Endothelial cell of umbilical vein (primary cell): ENCODE measurements around the gene PSORS1C1. TPM values are rescaled to one million over a fixed set of nuclear protein-coding genes. Genes with fewer than 3 reads are reported as not detected.

Source experiments
- BruUV-seq: library from RNA; stranded (reverse); fragments of 400-500 nt; replicated peaks from 2 replicates; lab custom pipeline; 2021; lab: Mats Ljungman, UMichigan
- CTCF ChIA-PET: fragments of 300-600, 350-600 bp; sonication (Branson Sonifier 250); formaldehyde crosslinking; loops from one replicate; lab custom pipeline; 2021; ENCODE audit warnings: antibody characterized with exemption, inconsistent platforms; lab: Charles Lee
- POLR2A ChIA-PET: fragments of 300-600, 350-600 bp; sonication (Branson Sonifier 250); formaldehyde crosslinking; loops from one replicate; lab custom pipeline; 2021; ENCODE audit warnings: antibody characterized with exemption, inconsistent platforms; lab: Charles Lee
- DNase-seq: peaks from one replicate; pipeline ENCODE4 v3.0.0-alpha.2; 2011; ENCODE audit warnings: low read depth, low spot score
- FAIRE-seq: peaks from 2 replicates; lab custom pipeline; 2011; peaks lifted over from hg19 to GRCh38; lab: Jason Lieb, UNC
- H2AFZ ChIP-seq: 2 replicates; pipeline ENCODE4 v1.6.0; 2012; ENCODE audit warnings: low read depth, low read length, control low read depth, inconsistent platforms
- H3K27ac ChIP-seq: 2 replicates; pipeline ENCODE4 v1.5.1; 2011; ENCODE audit warnings: low read depth, mild to moderate bottlenecking, control low read depth, low read length, moderate library complexity; ENCODE audit not compliant: insufficient read depth
- H3K27me3 ChIP-seq, 2 experiments: 2 replicates each; pipeline versions ENCODE4 v1.6.0 to v1.6.1; 2011; ENCODE audit warnings: low read length in 2 of 2, mixed read lengths in 1 of 2; ENCODE audit not compliant: control insufficient read depth in 2 of 2, insufficient read depth in 2 of 2
- H3K36me3 ChIP-seq, 2 experiments: 2 replicates in 1 of 2; 3 replicates in 1 of 2; pipeline ENCODE4 v1.5.1; 2011; ENCODE audit warnings: low read length in 2 of 2, mild to moderate bottlenecking in 1 of 2, moderate library complexity in 1 of 2; ENCODE audit not compliant: control insufficient read depth in 2 of 2, insufficient read depth in 2 of 2; ENCODE audit errors: extremely low read depth in 1 of 2
- H3K4me1 ChIP-seq: 3 replicates; pipeline ENCODE4 v1.5.1; 2011; ENCODE audit warnings: mild to moderate bottlenecking, low read length; ENCODE audit not compliant: control insufficient read depth, insufficient read depth; ENCODE audit errors: extremely low read depth
- H3K4me2 ChIP-seq: 2 replicates; pipeline ENCODE4 v1.6.1; 2011; ENCODE audit warnings: low read length, control low read depth, mixed read lengths; ENCODE audit not compliant: insufficient read depth
- H3K4me3 ChIP-seq, 3 experiments: fragments of 200-600 bp in 1 of 3; sonication (generic), shearing (Covaris generic) in 1 of 3; replicated peaks in 1 of 3; 2 replicates each; pipeline ENCODE4 v1.5.1; 2011 to 2016; ENCODE audit warnings: control low read depth in 3 of 3, low read length in 3 of 3, mild to moderate bottlenecking in 2 of 3, inconsistent platforms in 1 of 3, low read depth in 1 of 3, moderate library complexity in 1 of 3; ENCODE audit not compliant: insufficient read depth in 1 of 3
- H3K79me2 ChIP-seq: 2 replicates; pipeline ENCODE4 v1.6.0; 2012; ENCODE audit warnings: low read length, inconsistent platforms; ENCODE audit not compliant: control insufficient read depth, insufficient read depth
- H3K9ac ChIP-seq: replicated peaks from 2 replicates; pipeline ENCODE3; 2011; ENCODE audit warnings: low read length, control low read depth; ENCODE audit not compliant: insufficient read depth; ENCODE audit errors: extremely low read depth
- H3K9me1 ChIP-seq: replicated peaks from 3 replicates; pipeline ENCODE4 v1.6.0; 2011; ENCODE audit warnings: mild to moderate bottlenecking, low read length; ENCODE audit not compliant: control insufficient read depth, insufficient read depth; ENCODE audit errors: extremely low read depth
- H3K9me3 ChIP-seq: replicated peaks from 2 replicates; pipeline ENCODE4 v1.5.1; 2012; ENCODE audit warnings: low read length, inconsistent platforms; ENCODE audit not compliant: control insufficient read depth, insufficient read depth
- H4K20me1 ChIP-seq: replicated peaks from 2 replicates; pipeline ENCODE3; 2011; ENCODE audit warnings: mild to moderate bottlenecking, low read length; ENCODE audit not compliant: control insufficient read depth, insufficient read depth; ENCODE audit errors: extremely low read depth
- EZH2 ChIP-seq: IDR thresholded peaks from 2 replicates; pipeline ENCODE4 v1.6.1; 2012; ENCODE audit warnings: borderline replicate concordance, low read depth, mild to moderate bottlenecking, moderate library complexity, low read length, inconsistent platforms; ENCODE audit not compliant: severe bottlenecking
- FOS ChIP-seq: IDR thresholded peaks from 2 replicates; pipeline ENCODE4 v1.6.1; 2011; ENCODE audit warnings: mild to moderate bottlenecking, low read length, moderate library complexity, borderline replicate concordance; ENCODE audit not compliant: insufficient read depth
- GATA2 ChIP-seq: IDR thresholded peaks from 2 replicates; pipeline ENCODE4 v1.7.0; 2011; ENCODE audit warnings: low read depth, mild to moderate bottlenecking, moderate library complexity, mixed read lengths, low read length; ENCODE audit not compliant: insufficient read length, insufficient read depth
- JUN ChIP-seq: IDR thresholded peaks from 2 replicates; pipeline ENCODE4 v1.6.1; 2011; ENCODE audit warnings: borderline replicate concordance, low read depth; ENCODE audit not compliant: insufficient read length, insufficient read depth
- MYC ChIP-seq: IDR thresholded peaks from one replicate; pipeline ENCODE4 v1.6.1; 2011; ENCODE audit warnings: mild to moderate bottlenecking, low read depth, low read length
- POLR2A ChIP-seq: IDR thresholded peaks from 2 replicates; pipeline ENCODE4 v1.6.1; 2012; ENCODE audit warnings: low read depth, mild to moderate bottlenecking, control low read depth, low read length
- POLR2AphosphoS5 ChIP-seq: IDR thresholded peaks from 2 replicates; pipeline ENCODE4 v1.6.1; 2012; ENCODE audit warnings: low read depth, mild to moderate bottlenecking, control low read depth, low read length, moderate library complexity; ENCODE audit not compliant: insufficient read depth
- dilution Hi-C: fragments of 300-500 bp; cut with MboI; formaldehyde crosslinking; loops from one replicate; pipeline ENCODE4 v1.15.0; 2019; ENCODE audit warnings: low sequenced_read_pairs; ENCODE audit not compliant: extremely low pct_ligation_motif_present
- intact Hi-C: fragments of 100-400 bp; cut with micrococcal nuclease; formaldehyde crosslinking; loops from one replicate; pipeline ENCODE4 v1.10.0; 2022
- polyA plus RNA-seq, 4 experiments: library from polyadenylated mRNA; depleted of rRNA in 3 of 4; stranded (reverse) in 3 of 4; unstranded in 1 of 4; fragments of >200 nt; gene quantifications; 2 replicates each; pipeline versions ENCODE4 v1.2.1 to v1.2.3, GENCODE V29; 2011 to 2012; ENCODE audit warnings: missing spikeins in 1 of 4
- total RNA-seq: library from RNA; stranded (reverse); gene quantifications from 2 replicates; pipeline ENCODE4 v1.2.3, GENCODE V29; 2021
- TF ChIP-seq, protein P1 (sequence below), 2 donors: IDR thresholded peaks; 1 replicate in 1 of 2; 2 replicates in 1 of 2; pipeline ENCODE4 v1.5.1; 2011; ENCODE audit warnings: low read length in 2 of 2, mild to moderate bottlenecking in 2 of 2, moderate library complexity in 2 of 2, control low read depth in 1 of 2, inconsistent platforms in 1 of 2, low read depth in 1 of 2; ENCODE audit not compliant: insufficient read depth in 1 of 2; ENCODE audit errors: extremely low read depth in 1 of 2
- TF ChIP-seq, protein P2 (sequence below): IDR thresholded peaks from 2 replicates; pipeline ENCODE4 v1.6.1; 2011; ENCODE audit not compliant: insufficient read depth, insufficient read length

Gene PSORS1C1
- total and polyA plus RNA-seq, 2 donors (not counting 3 experiments of a cell fraction or from before 2014, with no cell fraction given), result 1.1 to 13.2 TPM

DNA sequence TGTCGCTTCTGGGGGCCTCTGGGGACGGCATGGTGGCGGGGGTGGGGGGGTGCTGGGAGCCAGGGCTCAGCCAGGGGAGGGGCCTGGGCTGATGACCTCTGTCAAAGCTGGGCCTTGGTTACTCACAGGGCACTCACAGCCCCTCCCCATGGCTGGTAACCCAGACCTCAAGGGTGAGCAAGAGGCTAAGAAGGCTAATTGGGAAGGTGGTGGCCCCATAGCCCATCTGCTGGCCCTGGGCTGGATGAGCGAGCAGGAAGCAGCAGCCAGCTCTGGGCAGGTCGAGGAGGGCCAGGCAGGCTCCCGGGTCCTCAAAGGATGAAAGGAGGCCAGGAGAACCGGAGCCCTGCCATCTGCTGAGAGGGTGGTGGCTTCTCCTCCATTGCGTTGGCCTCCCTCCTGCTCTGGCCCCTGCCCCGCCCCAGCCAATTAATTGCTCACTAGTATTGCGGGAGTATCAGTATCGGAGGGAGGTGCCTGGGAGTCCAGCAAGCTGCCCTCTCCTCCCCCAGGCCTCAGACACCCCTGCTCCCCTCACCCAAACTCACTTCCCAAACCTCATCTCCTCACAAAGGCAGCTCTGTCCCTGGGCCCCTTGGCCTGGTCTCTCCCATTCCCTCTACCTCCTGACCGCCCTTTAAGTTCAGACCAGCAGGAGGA is 6.7 kb downstream of the PSORS1C1 start:
- Histone ChIP-seq H3K79me2 (no peaks in the 10 kb centered on the region), H3K27ac (no peak overlapping the region), H3K9me1 (no peaks in the 10 kb centered on the region), H3K27me3 (no peaks in the 10 kb centered on the region), H3K36me3 (no peaks in the 10 kb centered on the region), H3K4me3 (no peak overlapping the region), H2AFZ (no peak overlapping the region), H3K4me1 (peaks cover 36% of the 10 kb centered on the region), H3K9ac (no peak overlapping the region), H3K9me3 (no peaks in the 10 kb centered on the region), H3K4me2 (no peak overlapping the region), H4K20me1 (no peaks in the 10 kb centered on the region)
- BruUV-seq, result no TSS peak
- intact Hi-C loops, result no loop called here
- no peak for DNase-seq
- POLR2A ChIA-PET, result no interaction called here
- dilution Hi-C loops, result no loop called here
- FAIRE-seq, result no peak
- TF ChIP-seq FOS (no peak), GATA2 (no peak), EZH2 (no peak), JUN (no peak), POLR2A (no peak), POLR2AphosphoS5 (no peak), MYC (no peak)
- TF ChIP-seq, protein P1, sequence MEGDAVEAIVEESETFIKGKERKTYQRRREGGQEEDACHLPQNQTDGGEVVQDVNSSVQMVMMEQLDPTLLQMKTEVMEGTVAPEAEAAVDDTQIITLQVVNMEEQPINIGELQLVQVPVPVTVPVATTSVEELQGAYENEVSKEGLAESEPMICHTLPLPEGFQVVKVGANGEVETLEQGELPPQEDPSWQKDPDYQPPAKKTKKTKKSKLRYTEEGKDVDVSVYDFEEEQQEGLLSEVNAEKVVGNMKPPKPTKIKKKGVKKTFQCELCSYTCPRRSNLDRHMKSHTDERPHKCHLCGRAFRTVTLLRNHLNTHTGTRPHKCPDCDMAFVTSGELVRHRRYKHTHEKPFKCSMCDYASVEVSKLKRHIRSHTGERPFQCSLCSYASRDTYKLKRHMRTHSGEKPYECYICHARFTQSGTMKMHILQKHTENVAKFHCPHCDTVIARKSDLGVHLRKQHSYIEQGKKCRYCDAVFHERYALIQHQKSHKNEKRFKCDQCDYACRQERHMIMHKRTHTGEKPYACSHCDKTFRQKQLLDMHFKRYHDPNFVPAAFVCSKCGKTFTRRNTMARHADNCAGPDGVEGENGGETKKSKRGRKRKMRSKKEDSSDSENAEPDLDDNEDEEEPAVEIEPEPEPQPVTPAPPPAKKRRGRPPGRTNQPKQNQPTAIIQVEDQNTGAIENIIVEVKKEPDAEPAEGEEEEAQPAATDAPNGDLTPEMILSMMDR (IDR thresholded peaks at IDR 0.05; ENCODE audit: extremely low read depth in 1 of 2, insufficient read depth in 1 of 2, low read depth in 1 of 2, low read length in 2 of 2), result no peak
- TF ChIP-seq, protein P2, sequence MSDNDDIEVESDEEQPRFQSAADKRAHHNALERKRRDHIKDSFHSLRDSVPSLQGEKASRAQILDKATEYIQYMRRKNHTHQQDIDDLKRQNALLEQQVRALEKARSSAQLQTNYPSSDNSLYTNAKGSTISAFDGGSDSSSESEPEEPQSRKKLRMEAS, result no peak
- CTCF ChIA-PET, result interaction anchor here (0.9 to 1.0 kb wide), 2 partner anchors 34 to 51 kb away, joined by 3 read pairs; no protein-coding TSS in a partner anchor
